ENCODE data around the gene PRDX2.
"Not testable (repeated sequence)": the region's sequence is repeated elsewhere in the genome, so short reads cannot be mapped to it uniquely, and the experiment has no call there.

The PRDX2 gene

DNA sequence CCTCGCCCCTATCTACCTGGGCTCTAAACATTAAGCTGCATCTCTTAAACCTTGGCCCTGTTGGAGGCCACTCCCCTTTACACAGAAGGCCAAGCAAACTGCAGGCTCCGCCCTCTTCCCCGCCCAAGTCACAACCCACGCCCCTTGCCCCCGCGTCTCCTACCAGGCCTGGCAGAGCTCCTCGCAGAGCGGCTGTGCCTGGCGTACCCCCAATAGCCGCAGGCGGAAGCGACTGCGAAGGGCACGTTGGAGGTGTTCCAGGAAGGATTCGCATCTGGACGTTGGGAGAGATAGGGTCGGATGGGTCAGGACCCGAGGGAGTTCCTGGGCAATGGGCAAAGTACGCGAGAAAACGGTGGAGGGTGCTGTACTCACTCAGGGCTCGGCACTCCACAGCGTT, 26.9 kb upstream of the PRDX2 start:
- FAIRE-seq (no peak), DNase-seq (ENCODE audit: extremely low spot score, insufficient read length, low read depth) (no peak)

DNA sequence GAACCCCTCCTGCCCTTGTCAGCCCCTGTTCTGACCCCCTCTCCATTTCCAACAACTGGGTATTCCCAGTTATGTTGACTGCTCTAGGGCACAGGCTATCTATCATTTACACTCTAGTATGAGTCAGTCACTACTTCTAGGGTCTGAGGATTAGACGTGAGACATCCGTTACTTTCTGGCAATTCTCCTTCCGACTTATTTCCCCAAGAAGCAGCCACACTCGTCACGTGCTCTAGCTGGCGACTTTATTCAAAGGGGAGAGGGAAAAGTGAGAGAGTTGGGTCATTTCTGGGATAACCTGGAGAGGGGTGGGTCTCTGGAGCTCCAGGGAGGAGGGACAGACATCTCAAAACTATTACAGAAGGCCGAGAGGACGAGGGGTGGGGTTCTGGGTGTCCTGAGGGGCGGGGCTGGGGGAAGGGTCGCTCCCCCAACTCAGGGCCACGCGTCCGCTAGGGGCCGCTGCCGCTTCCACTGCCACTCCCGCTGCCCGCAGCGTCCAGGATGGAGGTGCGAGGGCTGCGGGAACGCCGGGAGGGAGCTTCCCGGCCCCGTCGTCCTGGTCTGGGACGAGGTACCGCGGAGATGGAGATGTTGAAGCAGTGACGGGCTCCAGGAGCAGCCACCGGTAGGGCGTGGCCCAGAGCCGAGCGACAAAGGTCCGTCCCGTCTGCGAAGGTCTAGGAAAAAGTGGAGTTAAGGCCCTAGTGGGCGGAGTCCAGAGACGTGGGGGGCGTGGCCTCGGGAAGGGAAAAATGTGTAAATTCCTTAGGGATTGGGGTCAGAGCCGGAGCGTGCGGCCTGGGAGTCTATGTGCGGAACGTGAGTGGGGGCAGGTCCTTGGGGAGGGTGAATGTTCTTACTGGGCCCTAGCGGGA, 23.9 kb upstream of the PRDX2 start:
- no peak for DNase-seq (ENCODE audit: extremely low spot score, insufficient read length, low read depth)
- FAIRE-seq, result no peak

DNA sequence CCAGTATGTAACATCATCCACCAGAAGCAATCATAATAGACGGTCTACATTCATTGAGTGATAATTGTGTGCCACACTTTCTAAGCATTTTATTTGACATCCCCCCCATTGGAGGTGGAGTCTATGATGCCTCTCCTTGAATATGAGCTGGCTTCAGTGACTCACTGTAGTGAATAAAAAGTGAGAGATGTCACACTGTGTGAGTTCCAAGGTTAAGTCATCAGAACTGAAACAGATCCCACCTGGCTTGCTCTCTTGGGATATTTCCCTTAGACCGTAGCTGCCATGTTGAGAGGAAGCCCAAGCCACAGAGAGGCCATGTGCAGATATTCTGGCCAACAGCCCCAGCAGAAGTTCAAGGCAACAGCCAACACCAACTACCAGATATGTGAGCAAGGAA, 20.2 kb upstream of the PRDX2 start:
- no peak for DNase-seq (ENCODE audit: extremely low spot score, insufficient read length, low read depth)
- FAIRE-seq, result no peak

DNA sequence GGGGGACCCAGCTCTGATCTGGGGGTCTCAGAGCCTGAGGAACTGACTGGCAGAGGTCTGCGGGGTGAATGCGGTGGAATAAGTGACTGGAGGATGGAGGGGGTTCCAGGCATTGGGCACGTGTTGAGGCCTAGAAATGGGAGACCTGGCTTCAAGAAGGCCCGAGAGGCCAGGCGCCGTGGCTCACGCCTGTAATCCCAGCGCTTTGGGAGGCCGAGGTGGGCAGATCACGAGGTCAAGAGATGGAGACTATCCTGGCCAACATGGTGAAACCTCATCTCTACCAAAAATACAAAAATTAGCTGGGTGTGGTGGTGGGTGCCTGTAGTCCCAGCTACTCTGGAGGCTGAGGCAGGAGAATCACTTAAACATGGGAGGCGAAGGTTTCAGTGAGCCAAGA, 16.2 kb upstream of the PRDX2 start:
- not testable (repeated sequence) for FAIRE-seq; DNase-seq (ENCODE audit: extremely low spot score, insufficient read length, low read depth)

DNA sequence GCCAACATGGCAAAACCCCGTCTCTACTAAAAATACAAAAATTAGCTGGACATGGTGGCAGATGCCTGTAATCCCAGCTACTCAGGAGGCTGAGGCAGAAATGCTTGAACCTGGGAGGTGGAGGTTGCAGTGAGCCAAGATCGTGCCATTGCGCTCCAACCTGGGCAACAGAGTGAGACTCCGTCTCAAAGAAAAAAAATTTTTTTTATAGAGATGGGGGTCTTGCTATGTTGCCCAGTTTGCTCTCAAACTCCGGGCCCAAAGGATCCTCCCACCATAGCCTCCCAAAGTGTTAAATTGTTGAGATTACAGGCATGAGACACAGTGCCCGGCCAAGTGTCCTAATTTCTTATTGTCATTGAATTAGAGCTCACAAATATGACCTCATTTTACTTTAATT, 15.6 kb upstream of the PRDX2 start:
- not testable (repeated sequence) for DNase-seq (ENCODE audit: extremely low spot score, insufficient read length, low read depth); FAIRE-seq

GRCh38 chr19:12815088-12815487, 13.5 kb upstream of the PRDX2 start:
- DNase-seq (ENCODE audit: extremely low spot score, insufficient read length, low read depth) (no peak), FAIRE-seq (no peak)

- FAIRE-seq (peak; percentile 94), DNase-seq (ENCODE audit: extremely low spot score, insufficient read length, low read depth) (peak; percentile 98)
These were observed 4.9 kb upstream of the PRDX2 start, which contains the start of gene RNASEH2A for GRCh38 chr19:12806242-12807081. Gene RNASEH2A (plus strand): TSS chr19:12806584. CDS start chr19:12806674, 90 bp downstream.

DNA sequence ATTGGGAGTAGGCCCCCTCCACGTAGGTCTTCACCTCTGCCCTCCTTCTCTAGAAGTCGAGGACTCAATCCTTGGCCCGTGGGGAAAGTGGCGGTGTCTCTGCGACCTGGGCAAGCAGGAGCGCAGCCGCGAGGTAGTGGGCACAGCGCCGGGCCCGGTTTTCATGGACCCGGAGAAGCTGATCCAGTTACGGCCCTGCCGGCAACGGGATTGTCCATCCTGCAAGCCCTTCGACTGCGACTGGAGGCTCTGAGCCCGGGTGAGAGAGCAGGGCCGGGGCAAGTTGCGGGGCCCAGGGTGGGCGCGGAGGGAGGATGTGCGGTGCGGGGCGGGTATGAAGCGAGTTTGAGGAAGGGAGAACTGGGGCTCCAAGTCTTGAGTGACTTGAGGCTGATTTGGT, 2.5 kb upstream of the PRDX2 start:
- no peak for FAIRE-seq
- no peak for DNase-seq (ENCODE audit: extremely low spot score, insufficient read length, low read depth)

GRCh38 chr19:12802267-12803106, 887 bp upstream of the PRDX2 start:
- no peak for DNase-seq (ENCODE audit: extremely low spot score, insufficient read length, low read depth)

DNA sequence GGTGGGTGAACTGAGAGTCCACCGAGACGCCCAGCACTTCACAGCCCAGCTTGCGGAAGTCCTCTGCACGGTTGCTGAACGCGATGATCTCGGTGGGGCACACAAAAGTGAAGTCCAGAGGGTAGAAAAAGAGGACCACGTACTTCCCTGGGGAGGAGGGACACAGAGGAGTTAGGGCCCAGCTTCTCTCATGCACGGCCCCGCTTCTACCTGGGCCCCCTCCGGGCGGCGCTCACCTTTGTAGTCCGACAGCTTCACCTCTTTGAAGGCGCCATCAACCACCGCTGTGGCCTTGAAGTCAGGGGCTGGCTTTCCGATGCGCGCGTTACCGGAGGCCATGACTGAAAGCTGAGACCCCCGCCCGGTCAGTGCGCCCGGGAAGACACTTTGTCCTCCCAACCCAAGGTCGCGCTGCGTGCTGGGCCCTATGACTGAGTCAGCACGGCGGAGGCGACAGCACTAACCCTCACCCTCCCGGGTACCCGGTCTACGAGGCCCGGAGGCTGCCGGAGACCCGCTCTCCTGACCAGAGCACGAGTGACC, 606 bp downstream of the PRDX2 start:
- DNase-seq (ENCODE audit: extremely low spot score, insufficient read length, low read depth) (no peak), FAIRE-seq (no peak)

More at GRCh38 chr19:12802267-12803106, 887 bp upstream of the PRDX2 start:
- no peak for FAIRE-seq

DNA sequence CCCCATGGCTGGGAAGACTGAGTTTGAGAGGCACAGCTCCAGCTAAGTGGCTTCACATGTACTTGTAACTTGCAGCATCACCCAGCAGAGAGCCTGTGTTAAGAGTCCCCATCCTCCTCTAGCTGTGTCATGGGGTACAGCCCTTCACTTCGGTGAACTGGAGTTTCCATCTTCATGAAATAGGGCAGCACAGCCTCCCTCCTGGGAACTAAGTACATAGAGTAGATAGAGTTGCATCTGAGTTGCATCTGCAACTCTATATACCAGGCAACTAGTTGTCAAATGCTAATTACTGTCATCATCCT, 1.2 kb downstream of the PRDX2 start:
- no peak for FAIRE-seq
- DNase-seq (ENCODE audit: extremely low spot score, insufficient read length, low read depth), result no peak

DNA sequence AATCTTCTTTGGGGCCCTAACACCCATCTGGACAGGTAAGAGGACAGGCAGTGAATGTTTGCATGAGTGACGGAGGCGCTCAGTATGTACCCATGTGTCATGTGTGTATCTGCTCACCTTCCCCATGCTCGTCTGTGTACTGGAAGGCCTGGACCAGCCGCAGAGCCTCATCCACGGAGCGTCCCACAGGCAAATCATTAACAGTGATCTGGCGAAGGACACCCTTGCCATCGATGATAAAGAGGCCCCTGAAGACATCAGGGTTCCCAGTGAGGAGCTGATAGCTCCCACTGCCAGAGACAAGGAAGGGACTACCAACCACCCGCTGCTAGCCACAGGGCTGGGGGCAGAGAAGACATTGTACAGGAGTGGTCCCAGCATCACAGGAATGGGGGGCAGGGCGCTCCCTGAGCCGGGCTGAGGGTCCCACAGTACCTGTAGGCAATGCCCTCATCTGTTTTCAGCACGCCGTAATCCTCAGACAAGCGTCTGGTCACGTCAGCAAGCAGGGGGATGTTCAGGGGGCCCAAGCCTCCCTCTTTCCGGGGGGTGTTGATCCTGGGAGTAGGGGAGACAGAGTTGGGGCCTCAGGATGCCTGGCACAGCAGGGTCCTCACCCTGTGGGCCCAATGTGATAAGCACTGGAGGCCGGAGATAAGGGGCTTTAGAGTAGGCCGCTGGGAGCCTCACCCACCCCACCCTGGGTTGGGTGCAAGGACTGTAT, 1.7 kb downstream of the PRDX2 start:
- no peak for FAIRE-seq
- DNase-seq (ENCODE audit: extremely low spot score, insufficient read length, low read depth), result no peak

GRCh38 chr19:12797607-12798006, 4.0 kb downstream of the PRDX2 start:
- not testable (repeated sequence) for FAIRE-seq; DNase-seq (ENCODE audit: extremely low spot score, insufficient read length, low read depth)

DNA sequence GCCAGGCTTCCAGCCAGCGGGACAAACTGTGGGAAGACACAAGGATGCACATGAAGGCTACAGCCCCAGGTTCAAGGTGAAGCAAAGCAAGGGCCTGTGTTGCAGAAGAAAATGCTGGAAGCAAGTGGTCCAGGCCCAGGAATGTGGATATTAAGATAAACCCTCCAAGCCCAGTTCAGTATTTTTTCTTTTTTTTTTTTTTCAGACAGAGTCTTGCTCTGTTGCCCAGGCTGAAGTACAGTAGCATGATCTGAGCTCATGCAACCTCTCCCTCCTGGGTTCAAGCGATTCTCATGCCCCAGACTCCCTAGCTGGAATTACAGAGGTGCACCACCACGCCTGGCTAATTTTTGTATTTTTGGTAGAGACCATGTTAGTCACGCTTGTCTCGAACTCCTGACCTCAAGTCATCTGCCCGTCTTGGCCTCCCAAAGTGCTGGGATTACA, 4.4 kb downstream of the PRDX2 start:
- no peak for FAIRE-seq
- DNase-seq (ENCODE audit: extremely low spot score, insufficient read length, low read depth), result no peak

- FAIRE-seq (peak; percentile 93), DNase-seq (ENCODE audit: extremely low spot score, insufficient read length, low read depth) (no peak)
These were observed 5.2 kb downstream of the PRDX2 start for GRCh38 chr19:12796146-12797071.

DNA sequence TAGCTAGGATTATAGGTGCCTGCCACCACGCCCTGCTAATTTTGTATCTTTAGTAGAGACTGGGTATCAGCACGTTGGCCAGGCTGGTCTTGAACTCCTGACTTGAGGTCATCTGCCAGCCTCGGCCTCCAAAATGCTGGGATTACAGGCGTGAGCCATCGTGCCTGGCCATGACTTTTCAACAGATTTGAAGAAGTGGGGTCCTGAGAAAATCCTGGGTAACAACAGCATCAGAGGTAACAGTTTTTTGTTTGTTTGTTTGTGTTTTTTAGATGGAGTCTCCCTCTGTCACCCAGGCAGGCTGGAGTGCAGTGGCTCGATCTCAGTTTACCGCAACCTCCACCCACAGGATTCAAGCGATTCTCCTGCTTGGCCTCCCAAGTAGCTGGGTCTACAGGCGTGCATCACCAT, 6.6 kb downstream of the PRDX2 start:
- DNase-seq (ENCODE audit: extremely low spot score, insufficient read length, low read depth), result no peak
- no peak for FAIRE-seq

GRCh38 chr19:12794196-12794941, 7.2 kb downstream of the PRDX2 start:
- FAIRE-seq, result no peak
- no peak for DNase-seq (ENCODE audit: extremely low spot score, insufficient read length, low read depth)
